Stimulated activated naive CD8-positive, alpha-beta T cell treated with anti-CD3 and anti-CD28 coated beads, Interleukin-15, Interleukin-2, amounts not matched to agents 100 ng/mL and 50 ng/mL, for 24 hours (primary cell): ENCODE data around the gene KRI1.

ENCODE experiments used
- H3K27ac Mint-ChIP-seq: one replicate; pipeline ENCODE4 v1.8.0; 2021; ENCODE audit warnings: mild to moderate bottlenecking, mixed read lengths
- H3K27me3 Mint-ChIP-seq: one replicate; pipeline ENCODE4 v1.8.0; 2021; ENCODE audit warnings: mixed read lengths
- H3K36me3 Mint-ChIP-seq: one replicate; pipeline ENCODE4 v1.8.0; 2021; ENCODE audit warnings: low read depth, mixed read lengths
- H3K4me1 Mint-ChIP-seq: one replicate; pipeline ENCODE4 v1.8.0; 2021; ENCODE audit warnings: low read depth, mixed read lengths
- H3K4me3 Mint-ChIP-seq: one replicate; pipeline ENCODE4 v1.8.0; 2021; ENCODE audit warnings: mild to moderate bottlenecking, mixed read lengths
- H3K9me3 Mint-ChIP-seq: one replicate; pipeline ENCODE4 v1.8.0; 2021; ENCODE audit warnings: mixed read lengths

Gene KRI1

GRCh38 chr19:10505583-10506229 lies 60.1 kb downstream of the KRI1 start:
- Mint-ChIP-seq H3K9me3 (no peaks in the 10 kb centered on the region), H3K4me3 (no peak overlapping the region), H3K4me1 (peaks cover 31% of the 10 kb centered on the region), H3K27me3 (no peaks in the 10 kb centered on the region), H3K27ac (no peak overlapping the region), H3K36me3 (peaks cover 9% of the 10 kb centered on the region)
